Endodermal cell (in vitro differentiated cells): ENCODE measurements around the gene C14orf119. TPM values are rescaled to one million over a fixed set of nuclear protein-coding genes. Genes with fewer than 3 reads are reported as not detected.

Experiments
- DNase-seq: peaks from one replicate; pipeline ENCODE4 v3.0.0-alpha.2; 2017
- H3K27ac ChIP-seq: 2 replicates; pipeline ENCODE4 v1.5.1; 2013; ENCODE audit warnings: mild to moderate bottlenecking, low read depth, low read length, moderate library complexity
- H3K27me3 ChIP-seq: 2 replicates; pipeline ENCODE4 v1.6.1; 2013; ENCODE audit warnings: mild to moderate bottlenecking, low read length, moderate library complexity; ENCODE audit not compliant: insufficient read depth, control insufficient read depth, poor library complexity, severe bottlenecking
- H3K36me3 ChIP-seq: 2 replicates; pipeline ENCODE4 v1.7.0; 2013; ENCODE audit warnings: mild to moderate bottlenecking, low read length, moderate library complexity; ENCODE audit not compliant: control insufficient read depth, insufficient read depth
- H3K4me1 ChIP-seq: one replicate; pipeline ENCODE4 v1.7.0; 2013; ENCODE audit warnings: low read length; ENCODE audit not compliant: control insufficient read depth, insufficient read depth
- H3K4me3 ChIP-seq: 2 replicates; pipeline ENCODE4 v1.5.1; 2013; ENCODE audit warnings: mild to moderate bottlenecking, low read length, moderate library complexity
- H3K9ac ChIP-seq: 2 replicates; pipeline ENCODE4 v1.6.1; 2013; ENCODE audit warnings: mild to moderate bottlenecking, low read length, moderate library complexity; ENCODE audit not compliant: poor library complexity, severe bottlenecking; ENCODE audit errors: extremely low read depth
- H3K9me3 ChIP-seq: 2 replicates; pipeline ENCODE4 v1.6.1; 2013; ENCODE audit warnings: mild to moderate bottlenecking, low read length, moderate library complexity; ENCODE audit not compliant: control insufficient read depth
- H3K27ac Mint-ChIP-seq: 2 replicates; pipeline ENCODE4 v1.8.0; 2020; ENCODE audit warnings: mixed read lengths
- H3K27me3 Mint-ChIP-seq: 2 replicates; pipeline ENCODE4 v1.8.0; 2021; ENCODE audit warnings: mild to moderate bottlenecking, mixed read lengths; ENCODE audit not compliant: insufficient read depth
- H3K36me3 Mint-ChIP-seq: 2 replicates; pipeline ENCODE4 v1.8.0; 2020; ENCODE audit warnings: low read depth, mixed read lengths
- H3K4me1 Mint-ChIP-seq: 2 replicates; pipeline ENCODE4 v1.8.0; 2020; ENCODE audit warnings: mixed read lengths
- H3K4me3 Mint-ChIP-seq: 2 replicates; pipeline ENCODE4 v1.8.0; 2020; ENCODE audit warnings: mild to moderate bottlenecking, moderate library complexity, mixed read lengths
- H3K9me3 Mint-ChIP-seq: 2 replicates; pipeline ENCODE4 v1.8.0; 2020; ENCODE audit warnings: mild to moderate bottlenecking, mixed read lengths
- CTCF ChIP-seq: fragments of 200-600 bp; sonication (generic); conservative IDR thresholded peaks from 2 replicates; pipeline ENCODE4 v1.5.0; 2021; ENCODE audit warnings: antibody characterized with exemption, mild to moderate bottlenecking
- WGBS, 2 experiments: methylation state at CpG; one replicate each; pipeline versions ENCODE4 v1.1.5 to v1.1.7; 2013; ENCODE audit warnings: missing lambda C conversion rate in 2 of 2, mixed read lengths in 1 of 2; ENCODE audit not compliant: insufficient coverage in 1 of 2, insufficient read length in 1 of 2; 5-methylcytosine and 5-hydroxymethylcytosine counted together
- total RNA-seq, 2 donors: library from RNA; stranded (reverse); fragmentation: NEBNext Ultra II Directional in 1 of 2; extraction: Animal tissue kit (Norgen Biotek cat#: 25700) in 1 of 2; gene quantifications; 2 replicates in 1 of 2; 3 replicates in 1 of 2; pipeline ENCODE4 v1.2.1, GENCODE V29; 2021

Gene C14orf119
- total RNA-seq, 2 donors from 2014 or later: 76.7 to 82.9 TPM

GRCh38 chr14:23101986-23102625, 6.8 kb downstream of the C14orf119 start:
- no peak for TF ChIP-seq CTCF
- peaks cover 3% of the 10 kb centered on the region for H3K27me3 Mint-ChIP-seq
- DNase-seq: no peak
- H3K27me3 ChIP-seq: no peaks in the 10 kb centered on the region
- H3K9me3 ChIP-seq: no peaks in the 10 kb centered on the region
- H3K9ac ChIP-seq: no peak overlapping the region
- H3K4me1 ChIP-seq: peaks cover 12% of the 10 kb centered on the region
- no peak overlapping the region for H3K27ac Mint-ChIP-seq
- H3K36me3 ChIP-seq: peaks cover 22% of the 10 kb centered on the region
- no peak overlapping the region for H3K27ac ChIP-seq
- 87 to 94% methylated on average over 7 to 10 of the region's 10 CpGs for WGBS, 2 experiments
- peaks cover 22% of the 10 kb centered on the region for H3K36me3 Mint-ChIP-seq
- H3K4me3 Mint-ChIP-seq: no peak overlapping the region
- H3K4me3 ChIP-seq: no peak overlapping the region
- peaks cover 65% of the 10 kb centered on the region for H3K4me1 Mint-ChIP-seq
- H3K9me3 Mint-ChIP-seq: no peaks in the 10 kb centered on the region

GRCh38 chr14:23102801-23103200, 7.5 kb downstream of the C14orf119 start:
- H3K9me3 ChIP-seq: no peaks in the 10 kb centered on the region
- 93 to 100% methylated on average over 2 of the region's 2 CpGs for WGBS, 2 experiments
- DNase-seq: no peak
- Mint-ChIP-seq H3K27me3 (peaks cover 3% of the 10 kb centered on the region), H3K36me3 (peaks cover 15% of the 10 kb centered on the region), H3K4me1 (peaks cover 63% of the 10 kb centered on the region), H3K4me3 (no peak overlapping the region), H3K9me3 (no peaks in the 10 kb centered on the region), H3K27ac (no peak overlapping the region)
- no peak overlapping the region for H3K9ac ChIP-seq
- H3K27me3 ChIP-seq: no peaks in the 10 kb centered on the region
- peaks cover 12% of the 10 kb centered on the region for H3K4me1 ChIP-seq
- no peak overlapping the region for H3K4me3 ChIP-seq
- no peak overlapping the region for H3K27ac ChIP-seq
- no peak for TF ChIP-seq CTCF
- H3K36me3 ChIP-seq: peaks cover 15% of the 10 kb centered on the region

- no peak for DNase-seq
- Histone ChIP-seq H3K27ac (no peak overlapping the region), H3K4me3 (no peak overlapping the region), H3K36me3 (peaks cover 8% of the 10 kb centered on the region), H3K27me3 (no peaks in the 10 kb centered on the region), H3K9me3 (no peaks in the 10 kb centered on the region), H3K4me1 (peaks cover 12% of the 10 kb centered on the region), H3K9ac (no peak overlapping the region)
- peaks cover 63% of the 10 kb centered on the region for H3K4me1 Mint-ChIP-seq
- H3K9me3 Mint-ChIP-seq: peaks cover 3% of the 10 kb centered on the region
- H3K27me3 Mint-ChIP-seq: peaks cover 3% of the 10 kb centered on the region
- no peak for TF ChIP-seq CTCF
- WGBS, 2 experiments: 81 to 91% methylated on average over 3 to 4 of the region's 4 CpGs
- H3K36me3 Mint-ChIP-seq: peaks cover 7% of the 10 kb centered on the region
- H3K27ac Mint-ChIP-seq: no peak overlapping the region
- no peak overlapping the region for H3K4me3 Mint-ChIP-seq
Observed at GRCh38 chr14:23103581-23103980, 8.3 kb downstream of the C14orf119 start.
